ENCODE data around the gene ATAD5. TPM values are rescaled to one million over a fixed set of nuclear protein-coding genes. Genes with fewer than 3 reads are reported as not detected.

ATAD5 gene
- total and polyA plus RNA-seq, 2 of the 13 experiments (the other 11 are each of a cell fraction or from before 2014, with no cell fraction given): 1.8 to 10.7 TPM

DNA sequence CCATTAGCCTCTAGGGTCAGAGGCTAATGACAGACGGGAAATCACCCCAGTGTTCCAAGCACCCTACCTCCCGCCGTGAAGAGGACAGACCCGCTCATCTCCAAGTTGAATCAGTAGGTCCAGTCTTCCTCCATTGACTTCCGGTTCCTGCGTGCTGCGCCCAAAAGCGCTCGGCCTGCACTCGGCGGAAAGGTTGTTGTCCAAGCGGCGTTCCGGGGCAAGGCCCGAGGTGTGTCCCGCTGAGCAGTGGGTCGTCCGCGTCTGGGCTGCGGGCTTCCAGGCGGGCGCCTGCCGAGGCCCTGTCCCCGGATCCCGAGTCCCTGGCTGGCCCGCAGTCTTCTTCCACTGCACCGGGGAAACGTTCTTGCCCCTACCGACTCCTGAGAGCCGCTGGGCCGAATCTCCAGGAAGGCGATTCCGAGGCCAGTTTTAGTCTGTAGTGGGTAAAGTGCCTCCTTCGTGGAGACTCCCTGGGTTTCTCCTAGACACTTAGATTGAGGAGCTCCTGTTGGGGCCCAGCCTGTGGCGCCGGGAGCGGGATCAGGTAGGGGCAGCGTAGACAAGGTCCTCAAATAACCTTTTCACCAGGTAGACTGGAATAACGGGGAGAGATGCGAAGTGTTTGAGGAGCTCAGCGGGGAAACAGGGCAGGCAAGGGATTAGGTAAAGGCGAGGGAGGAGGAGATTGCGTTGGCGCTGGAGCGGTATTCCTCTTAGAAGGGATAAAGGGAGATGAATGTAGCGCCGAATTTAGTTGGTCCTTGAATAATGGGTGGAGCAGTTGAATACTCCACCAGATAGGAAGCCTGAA lies 74.5 kb downstream of the ATAD5 start, which contains the start of gene TEFM (continued):
- peak; percentile 75; the same call in 1 of the 2 replicates for TF ChIP-seq HNF1B (CRISPR knock-in tag; IDR thresholded peaks at IDR 0.05)
- TF ChIP-seq ISX (CRISPR knock-in tag; conservative IDR thresholded peaks at IDR 0.05): peak; percentile 89; the same call in 1 of the 2 replicates
- TF ChIP-seq ZNF562 (CRISPR knock-in tag; IDR thresholded peaks at IDR 0.05; ENCODE audit: borderline replicate concordance): no peak
- TF ChIP-seq KDM5A (IDR thresholded peaks at IDR 0.05; ENCODE audit: borderline replicate concordance, low read length): peak; percentile 98
- TF ChIP-seq NFATC3 (CRISPR knock-in tag; IDR thresholded peaks at IDR 0.05): no peak
- peak; percentile 72; the same call in 1 of the 2 replicates for TF ChIP-seq ZFP36L1 (CRISPR knock-in tag; IDR thresholded peaks at IDR 0.05)
- no peak for TF ChIP-seq SRSF1 (optimal IDR thresholded peaks at IDR 0.05; ENCODE audit: low read depth, low read length)
- TF ChIP-seq ZNF33B (CRISPR knock-in tag; IDR thresholded peaks at IDR 0.05): no peak; the same call in 1 of the 2 replicates
- TF ChIP-seq ZBTB21 (CRISPR knock-in tag; IDR thresholded peaks at IDR 0.05): no peak
- TF ChIP-seq ZFX (CRISPR knock-in tag; IDR thresholded peaks at IDR 0.05; ENCODE audit: low read depth): peak; percentile 100
- peak; percentile 88 for TF ChIP-seq DMAP1 (CRISPR knock-in tag; IDR thresholded peaks at IDR 0.05)
- TF ChIP-seq MAX (IDR thresholded peaks at IDR 0.05): peak; percentile 79
- TF ChIP-seq CBX1 (IDR thresholded peaks at IDR 0.05; ENCODE audit: low read depth): peak; percentile 90
- peak; percentile 94 for TF ChIP-seq ZNF124 (CRISPR knock-in tag; IDR thresholded peaks at IDR 0.05)
- TF ChIP-seq ZNF205 (CRISPR knock-in tag; IDR thresholded peaks at IDR 0.05): peak; percentile 90
- TF ChIP-seq CEBPG (CRISPR knock-in tag; IDR thresholded peaks at IDR 0.05): peak; percentile 67
- TF ChIP-seq ZNF678 (CRISPR knock-in tag; IDR thresholded peaks at IDR 0.05): peak; percentile 89; the same call in 1 of the 2 replicates
- peak; percentile 97 for TF ChIP-seq ZNF501 (CRISPR knock-in tag; IDR thresholded peaks at IDR 0.05)
- no peak for TF ChIP-seq NPAS2 (CRISPR knock-in tag; IDR thresholded peaks at IDR 0.05; ENCODE audit: borderline replicate concordance)
- TF ChIP-seq ZNF790 (CRISPR knock-in tag; IDR thresholded peaks at IDR 0.05; ENCODE audit: borderline replicate concordance): peak; percentile 94
- TF ChIP-seq MEF2D (CRISPR knock-in tag; IDR thresholded peaks at IDR 0.05): peak; percentile 84
- 0 out of 2 replicates have a peak, but pooled peaks have one; percentile 32 for TF ChIP-seq ZNF552 (CRISPR knock-in tag; IDR thresholded peaks at IDR 0.05; ENCODE audit: borderline replicate concordance)
- no peak for TF ChIP-seq CEBPB (IDR thresholded peaks at IDR 0.05; ENCODE audit: borderline replicate concordance, low read depth, low read length)
- TF ChIP-seq CHCHD3 (CRISPR knock-in tag; IDR thresholded peaks at IDR 0.05): no peak
- peak; percentile 98 for TF ChIP-seq SPEN (CRISPR knock-in tag; IDR thresholded peaks at IDR 0.05; ENCODE audit: low read depth)
- TF ChIP-seq PTBP1 (IDR thresholded peaks at IDR 0.05; ENCODE audit: low read depth, low read length, poor library complexity, severe bottlenecking): peak; percentile 81
- TF ChIP-seq BATF2 (CRISPR knock-in tag; IDR thresholded peaks at IDR 0.05): no peak
- TF ChIP-seq IKZF4 (CRISPR knock-in tag; IDR thresholded peaks at IDR 0.05; ENCODE audit: borderline replicate concordance, low read depth, not compliant biosample characterization): peak; percentile 78
- peak; percentile 95 for TF ChIP-seq ZNF543 (CRISPR knock-in tag; IDR thresholded peaks at IDR 0.05)
- TF ChIP-seq HCFC1 (IDR thresholded peaks at IDR 0.05; ENCODE audit: low read depth, low read length): peak; percentile 72

Measured in HepG2 (cell line).